A673 (cell line): Measurements from ENCODE around the gene PCK1. TPM values are rescaled to one million over a fixed set of nuclear protein-coding genes. Genes with fewer than 3 reads are reported as not detected.

Source experiments
- BruUV-seq: library from RNA; stranded (reverse); fragments of 400-500 nt; replicated peaks from 2 replicates; lab custom pipeline; 2021; lab: Mats Ljungman, UMichigan
- CTCF ChIA-PET: fragments of 300-600 bp; sonication (Branson Sonifier 250); formaldehyde crosslinking; loops from one replicate; lab custom pipeline; 2022; ENCODE audit warnings: antibody characterized with exemption; lab: Charles Lee
- POLR2A ChIA-PET: fragments of 300-600 bp; sonication (Branson Sonifier 250); formaldehyde crosslinking; loops from one replicate; lab custom pipeline; 2022; ENCODE audit warnings: antibody characterized with exemption; ENCODE audit not compliant: low non-redundant PET; lab: Charles Lee
- DNase-seq: peaks from one replicate; pipeline ENCODE4 v3.0.0-alpha.2; 2015; ENCODE audit warnings: low spot score
- H3K27ac ChIP-seq: fragments of 200-600 bp; sonication (generic); 2 replicates; pipeline ENCODE4 v1.5.1; 2016; ENCODE audit warnings: mixed run types, low read depth, mild to moderate bottlenecking, mixed read lengths, antibody characterized with exemption, low read length; ENCODE audit not compliant: poor library complexity, severe bottlenecking
- H3K27me3 ChIP-seq: fragments of 200-600 bp; sonication (generic); replicated peaks from 2 replicates; pipeline ENCODE4 v1.6.1; 2017; ENCODE audit warnings: mixed run types, low read depth, mild to moderate bottlenecking, mixed read lengths, antibody characterized with exemption, low read length; ENCODE audit not compliant: insufficient read depth, poor library complexity
- H3K36me3 ChIP-seq: fragments of 200-600 bp; sonication (generic); 2 replicates; pipeline ENCODE4 v1.6.1; 2016; ENCODE audit warnings: mixed run types, mild to moderate bottlenecking, mixed read lengths, antibody characterized with exemption, low read length; ENCODE audit not compliant: insufficient read depth, poor library complexity, severe bottlenecking
- H3K4me1 ChIP-seq: fragments of 200-600 bp; sonication (generic); 2 replicates; pipeline ENCODE4 v1.6.1; 2017; ENCODE audit warnings: mixed run types, mild to moderate bottlenecking, mixed read lengths, antibody characterized with exemption, low read length; ENCODE audit not compliant: insufficient read depth, poor library complexity, severe bottlenecking
- H3K4me3 ChIP-seq: fragments of 200-600 bp; sonication (generic); 2 replicates; pipeline ENCODE4 v1.5.1; 2016; ENCODE audit warnings: low read depth, mixed run types, mild to moderate bottlenecking, mixed read lengths, low read length; ENCODE audit not compliant: poor library complexity, severe bottlenecking
- H3K9me3 ChIP-seq: fragments of 200-600 bp; sonication (generic); 2 replicates; pipeline ENCODE4 v1.6.1; 2016; ENCODE audit warnings: mixed run types, low read depth, mild to moderate bottlenecking, mixed read lengths, antibody characterized with exemption, low read length; ENCODE audit not compliant: poor library complexity, severe bottlenecking
- EZH2 ChIP-seq: fragments of 200-600 bp; sonication (generic); IDR thresholded peaks from 2 replicates; pipeline ENCODE4 v1.6.1; 2017; ENCODE audit warnings: borderline replicate concordance, low read depth, mild to moderate bottlenecking, mixed read lengths, antibody characterized with exemption, low read length; ENCODE audit not compliant: poor library complexity, severe bottlenecking
- intact Hi-C: fragments of 100-400 bp; cut with micrococcal nuclease; formaldehyde crosslinking; loops from one replicate; pipeline ENCODE4 v1.10.0; 2022; ENCODE audit not compliant: unreplicated experiment
- total RNA-seq: library from RNA; stranded (reverse); gene quantifications from 2 replicates; pipeline ENCODE4 v1.2.3, GENCODE V29; 2021
- TF ChIP-seq, protein P1 (sequence below): fragments of 300-800, 200-600 bp; sonication (generic); conservative IDR thresholded peaks from 2 replicates; pipeline ENCODE4 v1.5.1; 2017; ENCODE audit warnings: low read depth, mild to moderate bottlenecking, antibody characterized with exemption, low read length, moderate library complexity, mixed read lengths

PCK1 gene
- total RNA-seq, 1 experiment from 2014 or later, result not detected

- no TSS peak for BruUV-seq
- DNase-seq, result no peak
- Histone ChIP-seq H3K9me3 (no peaks in the 10 kb centered on the region), H3K36me3 (no peaks in the 10 kb centered on the region), H3K4me1 (no peaks in the 10 kb centered on the region), H3K4me3 (no peak overlapping the region), H3K27ac (no peak overlapping the region), H3K27me3 (no peaks in the 10 kb centered on the region)
- POLR2A ChIA-PET, result no interaction called here
- TF ChIP-seq EZH2, result no peak
- TF ChIP-seq, protein P1, sequence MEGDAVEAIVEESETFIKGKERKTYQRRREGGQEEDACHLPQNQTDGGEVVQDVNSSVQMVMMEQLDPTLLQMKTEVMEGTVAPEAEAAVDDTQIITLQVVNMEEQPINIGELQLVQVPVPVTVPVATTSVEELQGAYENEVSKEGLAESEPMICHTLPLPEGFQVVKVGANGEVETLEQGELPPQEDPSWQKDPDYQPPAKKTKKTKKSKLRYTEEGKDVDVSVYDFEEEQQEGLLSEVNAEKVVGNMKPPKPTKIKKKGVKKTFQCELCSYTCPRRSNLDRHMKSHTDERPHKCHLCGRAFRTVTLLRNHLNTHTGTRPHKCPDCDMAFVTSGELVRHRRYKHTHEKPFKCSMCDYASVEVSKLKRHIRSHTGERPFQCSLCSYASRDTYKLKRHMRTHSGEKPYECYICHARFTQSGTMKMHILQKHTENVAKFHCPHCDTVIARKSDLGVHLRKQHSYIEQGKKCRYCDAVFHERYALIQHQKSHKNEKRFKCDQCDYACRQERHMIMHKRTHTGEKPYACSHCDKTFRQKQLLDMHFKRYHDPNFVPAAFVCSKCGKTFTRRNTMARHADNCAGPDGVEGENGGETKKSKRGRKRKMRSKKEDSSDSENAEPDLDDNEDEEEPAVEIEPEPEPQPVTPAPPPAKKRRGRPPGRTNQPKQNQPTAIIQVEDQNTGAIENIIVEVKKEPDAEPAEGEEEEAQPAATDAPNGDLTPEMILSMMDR, result no peak
- CTCF ChIA-PET, result no interaction called here
- intact Hi-C loops, result no loop called here
These were observed 5.3 kb upstream of the PCK1 start for GRCh38 chr20:57555457-57556184.

GRCh38 chr20:57556980-57557274 lies 4.0 kb upstream of the PCK1 start:
- Histone ChIP-seq H3K9me3 (no peaks in the 10 kb centered on the region), H3K4me1 (no peaks in the 10 kb centered on the region), H3K27me3 (no peaks in the 10 kb centered on the region), H3K27ac (no peak overlapping the region), H3K36me3 (no peaks in the 10 kb centered on the region), H3K4me3 (no peak overlapping the region)
- BruUV-seq, result no TSS peak
- ChIA-PET CTCF (no interaction called here), POLR2A (no interaction called here)
- no peak for DNase-seq
- TF ChIP-seq, protein P1, result no peak
- no peak for TF ChIP-seq EZH2
- intact Hi-C loops, result no loop called here

DNA sequence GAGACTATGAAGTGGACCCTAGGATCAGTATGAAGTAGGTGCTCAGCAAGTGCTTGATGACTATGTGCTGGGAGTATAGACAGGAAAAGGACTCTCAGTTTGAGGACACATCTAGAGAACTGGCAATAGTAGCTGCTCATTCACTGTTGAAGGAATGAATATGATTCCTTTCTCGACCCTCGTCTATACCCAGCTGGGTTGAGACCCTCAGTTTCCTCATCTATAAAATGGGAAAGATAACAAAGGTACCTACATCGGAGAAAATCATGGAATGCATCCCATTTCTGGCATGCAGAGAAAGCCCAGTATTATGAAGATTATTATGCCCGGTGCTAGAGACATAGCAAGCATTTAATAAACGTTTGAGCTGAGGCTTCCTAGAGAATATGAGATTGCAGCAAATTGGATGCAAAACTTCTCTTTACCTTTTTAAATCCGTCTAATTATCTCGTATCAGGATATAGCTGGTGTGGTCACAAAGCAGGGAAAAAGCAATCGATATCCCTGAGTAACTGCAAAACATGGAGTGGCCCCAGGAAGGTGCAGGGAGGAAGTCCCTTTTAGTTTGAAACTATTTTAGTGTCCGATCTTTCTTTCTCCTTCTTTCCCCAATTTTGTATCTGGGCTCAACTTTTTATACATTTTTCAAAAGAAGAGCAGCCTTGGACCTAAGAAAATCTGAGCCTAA lies 2.8 kb upstream of the PCK1 start:
- Histone ChIP-seq H3K9me3 (no peaks in the 10 kb centered on the region), H3K36me3 (no peaks in the 10 kb centered on the region), H3K27ac (no peak overlapping the region), H3K4me3 (no peak overlapping the region), H3K4me1 (no peaks in the 10 kb centered on the region), H3K27me3 (no peaks in the 10 kb centered on the region)
- ChIA-PET POLR2A (no interaction called here), CTCF (no interaction called here)
- no peak for DNase-seq
- no peak for TF ChIP-seq EZH2
- TF ChIP-seq, protein P1, result no peak
- BruUV-seq, result no TSS peak
- intact Hi-C loops, result no loop called here
